Loucy (cell line): ENCODE data around the gene KLHL12.
"Not testable (repeated sequence)": the region's sequence is repeated elsewhere in the genome, so short reads cannot be mapped to it uniquely, and the experiment has no call there.

Experiments used
- H2AFZ ChIP-seq: fragments of 200-600 bp; sonication (generic); 2 replicates; pipeline ENCODE4 v1.6.0; 2016; ENCODE audit warnings: antibody characterized with exemption, mild to moderate bottlenecking, low read length, moderate library complexity
- H3F3A ChIP-seq: fragments of 200-600 bp; 2 replicates; pipeline ENCODE4 v1.6.0; 2016; ENCODE audit warnings: antibody characterized with exemption, low read depth, mild to moderate bottlenecking
- H3K27me3 ChIP-seq: fragments of 200-600 bp; sonication (generic); 2 replicates; pipeline ENCODE4 v1.6.1; 2014; ENCODE audit warnings: low read length, mild to moderate bottlenecking; ENCODE audit not compliant: insufficient read depth, poor library complexity, severe bottlenecking
- H3K36me3 ChIP-seq: fragments of 200-600 bp; sonication (generic); 2 replicates; pipeline ENCODE4 v1.6.1; 2016; ENCODE audit warnings: low read length; ENCODE audit not compliant: insufficient read depth
- H3K4me1 ChIP-seq: fragments of 200-600 bp; sonication (generic); 2 replicates; pipeline ENCODE4 v1.5.1; 2014; ENCODE audit warnings: low read length, mild to moderate bottlenecking; ENCODE audit not compliant: insufficient read depth, poor library complexity, severe bottlenecking
- H3K4me2 ChIP-seq: fragments of 200-600 bp; sonication (generic); 2 replicates; pipeline ENCODE4 v1.6.0; 2014; ENCODE audit warnings: antibody characterized with exemption, low read length, low read depth, mild to moderate bottlenecking; ENCODE audit not compliant: poor library complexity, severe bottlenecking
- H3K4me3 ChIP-seq: fragments of 200-600 bp; sonication (generic); 2 replicates; pipeline ENCODE4 v1.5.1; 2014; ENCODE audit warnings: low read length, mild to moderate bottlenecking, mixed read lengths; ENCODE audit not compliant: poor library complexity, severe bottlenecking
- H3K79me2 ChIP-seq: fragments of 200-600 bp; sonication (generic); 2 replicates; pipeline ENCODE4 v1.6.1; 2014; ENCODE audit warnings: low read length; ENCODE audit not compliant: insufficient read depth
- H3K9ac ChIP-seq: fragments of 200-600 bp; sonication (generic); 2 replicates; pipeline ENCODE4 v1.6.0; 2014; ENCODE audit warnings: mild to moderate bottlenecking, low read depth, low read length, moderate library complexity; ENCODE audit not compliant: poor library complexity, severe bottlenecking
- H3K9me2 ChIP-seq: fragments of 200-600 bp; sonication (generic); replicated peaks from 2 replicates; pipeline ENCODE4 v1.6.1; 2016; ENCODE audit warnings: low read depth, low read length, mixed read lengths
- H3K9me3 ChIP-seq: fragments of 200-600 bp; sonication (generic); 2 replicates; pipeline ENCODE4 v1.6.1; 2014; ENCODE audit warnings: mild to moderate bottlenecking, antibody characterized with exemption, low read length, low read depth; ENCODE audit not compliant: insufficient read depth
- H4K20me1 ChIP-seq: fragments of 200-600 bp; sonication (generic); 2 replicates; pipeline ENCODE4 v1.6.0; 2014; ENCODE audit warnings: antibody characterized with exemption, low read length, mild to moderate bottlenecking; ENCODE audit not compliant: insufficient read depth, poor library complexity, severe bottlenecking
- EZH2phosphoT487 ChIP-seq: fragments of 200-600 bp; IDR thresholded peaks from 2 replicates; pipeline ENCODE4 v1.6.1; 2018; ENCODE audit warnings: antibody characterized with exemption, mild to moderate bottlenecking, moderate library complexity, borderline replicate concordance
- TF ChIP-seq, protein P1 (sequence below): fragments of 200-600 bp; sonication (generic); conservative IDR thresholded peaks from 2 replicates; pipeline ENCODE4 v1.5.1; 2014; ENCODE audit warnings: mild to moderate bottlenecking, antibody characterized with exemption, low read length

KLHL12 gene

DNA sequence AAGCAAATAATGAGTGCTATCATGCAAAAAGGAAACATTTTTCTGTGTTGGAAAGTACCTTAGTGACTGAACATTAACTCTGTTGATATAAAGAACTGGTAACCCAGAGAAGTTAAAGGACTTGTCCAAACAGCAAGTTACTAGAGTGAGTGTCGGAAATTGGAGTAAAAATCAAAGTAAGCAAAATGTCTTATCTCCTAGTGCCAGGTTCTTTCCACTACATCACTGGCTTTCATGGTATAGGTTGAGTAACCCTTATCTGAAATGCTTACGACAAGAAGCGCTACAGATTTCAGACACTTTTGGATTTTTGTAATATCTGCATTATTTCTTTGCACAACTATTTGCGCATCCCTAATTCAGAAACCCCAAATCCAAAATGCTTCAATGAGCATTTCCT lies 21.7 kb downstream of the KLHL12 start:
- Histone ChIP-seq H3K9ac (no peak overlapping the region), H2AFZ (no peak overlapping the region), H3K27me3 (no peaks in the 10 kb centered on the region), H3K36me3 (peaks cover 46% of the 10 kb centered on the region; the same call in 1 of the 2 replicates), H4K20me1 (no peaks in the 10 kb centered on the region), H3K9me2 (no peaks in the 10 kb centered on the region), H3K4me3 (no peak overlapping the region), H3K79me2 (no peaks in the 10 kb centered on the region), H3F3A (no peaks in the 10 kb centered on the region), H3K4me1 (no peaks in the 10 kb centered on the region), H3K9me3 (no peaks in the 10 kb centered on the region), H3K4me2 (no peak overlapping the region)
- TF ChIP-seq, protein P1, sequence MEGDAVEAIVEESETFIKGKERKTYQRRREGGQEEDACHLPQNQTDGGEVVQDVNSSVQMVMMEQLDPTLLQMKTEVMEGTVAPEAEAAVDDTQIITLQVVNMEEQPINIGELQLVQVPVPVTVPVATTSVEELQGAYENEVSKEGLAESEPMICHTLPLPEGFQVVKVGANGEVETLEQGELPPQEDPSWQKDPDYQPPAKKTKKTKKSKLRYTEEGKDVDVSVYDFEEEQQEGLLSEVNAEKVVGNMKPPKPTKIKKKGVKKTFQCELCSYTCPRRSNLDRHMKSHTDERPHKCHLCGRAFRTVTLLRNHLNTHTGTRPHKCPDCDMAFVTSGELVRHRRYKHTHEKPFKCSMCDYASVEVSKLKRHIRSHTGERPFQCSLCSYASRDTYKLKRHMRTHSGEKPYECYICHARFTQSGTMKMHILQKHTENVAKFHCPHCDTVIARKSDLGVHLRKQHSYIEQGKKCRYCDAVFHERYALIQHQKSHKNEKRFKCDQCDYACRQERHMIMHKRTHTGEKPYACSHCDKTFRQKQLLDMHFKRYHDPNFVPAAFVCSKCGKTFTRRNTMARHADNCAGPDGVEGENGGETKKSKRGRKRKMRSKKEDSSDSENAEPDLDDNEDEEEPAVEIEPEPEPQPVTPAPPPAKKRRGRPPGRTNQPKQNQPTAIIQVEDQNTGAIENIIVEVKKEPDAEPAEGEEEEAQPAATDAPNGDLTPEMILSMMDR: no peak
- TF ChIP-seq EZH2phosphoT487: no peak

DNA sequence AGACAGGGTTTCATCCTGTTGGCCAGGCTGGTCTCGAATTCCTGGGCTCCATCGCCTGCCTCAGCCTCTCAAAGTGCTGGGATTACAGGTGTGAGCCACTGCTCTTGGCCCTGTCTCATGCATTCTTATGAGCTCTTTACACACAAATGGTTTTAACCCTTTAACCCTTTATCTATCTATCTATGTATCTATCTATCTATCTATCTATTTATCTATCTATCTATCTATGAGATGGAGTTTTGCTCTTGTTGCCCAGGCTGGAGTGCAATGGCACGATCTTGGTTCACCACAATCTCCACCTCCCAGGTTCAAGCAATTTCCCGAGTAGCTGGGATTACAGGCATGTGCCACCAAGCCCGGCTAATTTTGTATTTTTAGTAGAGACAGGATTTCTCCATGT lies 23.2 kb downstream of the KLHL12 start:
- not testable (repeated sequence) for H3K9me3 ChIP-seq, H3K9me2 ChIP-seq, H4K20me1 ChIP-seq, H3K4me1 ChIP-seq, H3K4me2 ChIP-seq, H3K4me3 ChIP-seq, H3K79me2 ChIP-seq, H3F3A ChIP-seq, H3K27me3 ChIP-seq, H3K9ac ChIP-seq, H2AFZ ChIP-seq
- H3K36me3 ChIP-seq: peaks cover 35% of the 10 kb centered on the region; the same call in 1 of the 2 replicates

DNA sequence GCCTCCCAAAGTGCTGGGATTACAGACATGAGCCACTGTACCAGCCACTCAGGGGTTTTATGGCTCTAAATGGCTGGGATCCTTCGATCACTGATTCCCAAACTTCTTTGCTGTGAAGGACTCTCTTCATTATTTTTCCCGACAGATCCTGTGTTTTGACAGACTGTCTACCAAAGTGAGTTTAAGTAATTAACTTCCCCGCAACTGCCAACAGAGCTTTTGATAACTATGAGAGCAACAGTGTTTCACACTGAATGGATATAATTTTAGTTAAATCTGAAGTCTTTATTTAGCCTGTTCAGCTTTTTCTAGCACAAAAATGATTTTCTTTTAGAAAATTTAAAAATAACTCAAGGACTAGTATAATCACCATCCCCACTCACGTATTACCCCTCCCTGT lies 25.5 kb downstream of the KLHL12 start:
- no peaks in the 10 kb centered on the region for H3K9me3 ChIP-seq
- TF ChIP-seq, protein P1: no peak
- TF ChIP-seq EZH2phosphoT487: no peak
- H3K9ac ChIP-seq: no peak overlapping the region
- H3K36me3 ChIP-seq: peaks cover 31% of the 10 kb centered on the region; the same call in 1 of the 2 replicates
- H2AFZ ChIP-seq: no peak overlapping the region
- H3K4me1 ChIP-seq: no peaks in the 10 kb centered on the region
- no peaks in the 10 kb centered on the region for H4K20me1 ChIP-seq
- no peaks in the 10 kb centered on the region for H3K27me3 ChIP-seq
- H3K9me2 ChIP-seq: no peaks in the 10 kb centered on the region
- H3K4me3 ChIP-seq: no peak overlapping the region
- H3K4me2 ChIP-seq: no peak overlapping the region
- no peaks in the 10 kb centered on the region for H3F3A ChIP-seq
- H3K79me2 ChIP-seq: no peaks in the 10 kb centered on the region

DNA sequence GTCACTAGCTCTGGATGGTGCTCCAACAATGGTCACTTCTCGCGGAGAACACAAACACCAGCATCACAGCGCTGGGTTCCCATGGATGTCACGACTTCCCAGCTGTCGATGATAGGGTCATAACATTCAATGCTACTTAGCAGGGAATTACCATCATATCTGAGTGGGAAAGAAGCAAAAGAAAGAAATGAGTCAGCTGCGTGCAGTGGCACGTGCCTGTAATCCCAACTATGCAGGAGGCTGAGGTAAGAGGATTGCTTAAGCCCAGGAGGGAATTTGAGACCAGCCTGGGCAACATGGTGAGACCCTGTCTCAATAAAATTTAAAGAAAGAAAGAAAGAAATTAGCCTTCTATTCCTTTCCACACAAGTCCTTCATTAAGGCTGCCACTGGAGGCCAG lies 34.5 kb downstream of the KLHL12 start:
- peaks cover 54% of the 10 kb centered on the region; the same call in 1 of the 2 replicates for H3K36me3 ChIP-seq
- H2AFZ ChIP-seq: no peak overlapping the region
- no peaks in the 10 kb centered on the region for H3K9me2 ChIP-seq
- no peaks in the 10 kb centered on the region for H3K9me3 ChIP-seq
- H3K79me2 ChIP-seq: peaks cover 8% of the 10 kb centered on the region; the same call in 1 of the 2 replicates
- no peaks in the 10 kb centered on the region for H4K20me1 ChIP-seq
- H3K4me2 ChIP-seq: no peak overlapping the region
- H3K4me3 ChIP-seq: no peak overlapping the region
- H3K27me3 ChIP-seq: no peaks in the 10 kb centered on the region
- TF ChIP-seq, protein P1: no peak
- no peak for TF ChIP-seq EZH2phosphoT487
- H3K4me1 ChIP-seq: peaks cover 13% of the 10 kb centered on the region
- H3F3A ChIP-seq: no peaks in the 10 kb centered on the region
- H3K9ac ChIP-seq: no peak overlapping the region
